Fibroblast of skin of right quadriceps (primary cell): ENCODE data around the gene MORN3.
"Not testable (repeated sequence)": the region's sequence is repeated elsewhere in the genome, so short reads cannot be mapped to it uniquely, and the experiment has no call there.

ENCODE experiments used
- DNase-seq: peaks from one replicate; pipeline ENCODE4 v3.0.0-alpha.2; 2013

The MORN3 gene

DNA sequence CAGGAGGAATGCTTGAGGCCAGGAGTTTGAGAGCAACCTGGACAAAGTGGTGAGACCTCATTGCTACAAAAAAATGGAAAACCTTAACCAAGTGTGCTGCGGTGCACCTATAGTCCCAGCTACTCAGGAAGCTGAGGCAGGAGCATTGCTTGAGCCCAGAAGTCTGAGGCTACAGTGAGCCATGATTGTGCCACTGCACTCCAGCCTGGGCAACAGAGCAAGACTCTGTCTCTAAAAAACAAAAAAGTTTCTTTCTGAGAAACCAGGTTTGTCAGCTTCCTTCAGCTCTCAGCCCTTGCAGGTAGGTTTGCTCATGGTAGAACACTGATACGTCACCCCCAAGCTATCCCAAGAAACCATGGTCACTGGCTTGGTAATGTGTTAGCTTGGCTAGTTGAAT lies 20.0 kb upstream of the MORN3 start:
- DNase-seq: no peak

DNA sequence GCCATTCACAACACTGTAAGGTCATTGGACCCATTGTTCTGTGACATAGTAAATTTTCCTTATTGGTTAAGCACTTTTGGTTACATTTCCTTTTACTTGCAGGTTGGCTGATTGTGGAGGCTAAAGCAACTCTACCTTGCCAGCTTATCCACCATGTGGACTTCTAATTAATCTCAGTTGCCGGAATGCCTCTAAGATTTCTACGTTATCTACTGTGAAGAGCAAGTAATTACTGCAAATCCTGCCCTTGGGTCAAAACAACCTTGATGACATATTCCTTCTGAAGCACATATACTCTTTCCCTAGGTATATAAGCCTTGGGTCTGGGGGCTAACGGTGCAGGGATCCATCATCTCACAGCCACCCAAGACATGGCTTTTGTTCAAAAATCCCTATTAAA lies 19.5 kb upstream of the MORN3 start:
- no peak for DNase-seq

DNA sequence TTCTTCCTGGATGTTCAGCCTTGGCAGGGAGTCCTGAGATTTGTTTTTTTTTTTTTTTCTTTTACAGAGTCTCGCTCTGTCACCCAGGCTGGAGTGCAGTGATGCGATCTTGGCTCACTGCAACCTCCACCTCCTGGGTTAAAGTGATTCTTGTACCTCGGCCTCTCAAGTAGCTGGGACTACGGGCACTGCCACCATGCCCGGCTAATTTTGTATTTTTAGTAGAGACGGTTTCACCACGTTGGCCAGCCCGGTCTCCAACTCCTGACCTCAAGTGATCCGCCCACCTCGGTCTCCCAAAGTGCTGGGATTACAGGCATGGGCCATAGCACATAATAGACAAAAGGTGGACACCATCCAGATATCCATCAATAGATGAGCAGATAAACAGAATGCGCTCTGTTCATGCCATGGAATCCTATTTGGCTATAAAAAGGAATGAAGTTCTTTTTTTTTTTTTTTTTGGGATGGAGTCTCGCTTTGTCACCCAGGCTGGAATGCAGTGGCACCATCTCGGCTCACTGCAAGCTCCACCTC lies 10.3 kb upstream of the MORN3 start:
- not testable (repeated sequence) for DNase-seq

DNA sequence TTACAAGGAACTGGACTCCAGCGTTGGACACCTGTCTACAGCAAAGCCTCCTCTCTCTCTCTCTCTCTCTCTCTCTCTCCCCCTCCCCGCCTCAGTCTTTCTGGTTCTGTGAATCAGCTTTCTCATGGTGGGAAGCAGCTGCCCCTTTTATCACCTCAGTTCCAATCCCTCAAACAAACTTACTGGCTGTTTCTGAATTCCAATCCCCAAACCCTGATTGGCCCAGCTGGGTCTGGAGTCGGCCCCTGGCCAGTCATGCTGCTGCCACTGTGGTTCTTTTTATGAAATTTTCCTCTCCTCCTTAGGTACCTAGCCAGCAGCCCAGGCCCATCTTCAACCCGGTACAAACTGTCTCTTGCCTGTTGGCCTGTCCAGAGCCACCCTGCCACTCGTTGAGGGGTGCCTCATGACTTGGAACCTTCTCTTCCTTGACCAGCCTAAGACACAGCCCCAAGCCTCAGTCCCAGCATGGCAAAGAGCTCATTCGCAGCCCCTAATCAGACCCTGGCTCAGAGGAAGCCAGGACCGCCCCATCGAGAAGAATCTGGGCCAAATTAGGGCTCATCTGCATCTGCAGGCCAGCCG lies 9.4 kb upstream of the MORN3 start:
- no peak for DNase-seq

DNA sequence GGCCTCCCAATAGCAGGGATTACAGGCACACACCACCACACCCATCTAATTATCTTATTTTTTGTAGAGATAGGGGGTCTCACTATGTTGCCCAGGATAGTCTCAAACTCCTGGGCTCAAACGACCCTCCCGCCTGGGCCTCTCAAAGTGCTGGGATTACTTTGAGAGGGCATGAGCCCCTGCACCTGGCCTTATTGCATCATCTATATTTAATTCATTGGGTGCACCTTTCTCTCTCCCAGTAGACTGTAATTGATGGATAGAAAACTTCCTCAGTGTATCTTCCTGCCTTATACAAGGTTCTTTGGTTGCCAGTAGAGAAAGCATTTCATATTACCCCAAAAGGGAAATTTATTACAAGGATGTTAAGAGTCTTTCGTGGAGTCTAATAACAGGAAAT lies 8.9 kb upstream of the MORN3 start:
- DNase-seq: no peak

DNA sequence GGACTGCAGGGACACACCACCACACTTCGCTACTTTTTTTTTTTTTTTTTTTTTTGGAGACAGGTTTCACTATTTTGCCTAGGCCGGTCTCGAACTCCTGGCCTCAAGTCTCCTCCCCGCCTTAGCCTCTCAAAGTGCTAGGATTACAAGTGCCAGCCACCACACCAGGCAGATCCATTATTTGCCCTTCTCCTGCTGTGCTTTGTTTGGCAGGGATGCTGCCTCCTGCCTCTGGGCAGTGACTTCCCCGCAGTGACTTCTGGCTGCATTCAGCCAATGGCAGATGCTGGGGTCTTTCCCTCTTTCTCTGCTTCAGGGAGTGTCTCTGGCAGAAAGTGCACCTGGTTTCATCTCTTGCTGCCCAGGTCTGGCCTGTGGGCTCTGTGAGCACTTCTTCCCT lies 6.7 kb upstream of the MORN3 start:
- DNase-seq: no peak

DNA sequence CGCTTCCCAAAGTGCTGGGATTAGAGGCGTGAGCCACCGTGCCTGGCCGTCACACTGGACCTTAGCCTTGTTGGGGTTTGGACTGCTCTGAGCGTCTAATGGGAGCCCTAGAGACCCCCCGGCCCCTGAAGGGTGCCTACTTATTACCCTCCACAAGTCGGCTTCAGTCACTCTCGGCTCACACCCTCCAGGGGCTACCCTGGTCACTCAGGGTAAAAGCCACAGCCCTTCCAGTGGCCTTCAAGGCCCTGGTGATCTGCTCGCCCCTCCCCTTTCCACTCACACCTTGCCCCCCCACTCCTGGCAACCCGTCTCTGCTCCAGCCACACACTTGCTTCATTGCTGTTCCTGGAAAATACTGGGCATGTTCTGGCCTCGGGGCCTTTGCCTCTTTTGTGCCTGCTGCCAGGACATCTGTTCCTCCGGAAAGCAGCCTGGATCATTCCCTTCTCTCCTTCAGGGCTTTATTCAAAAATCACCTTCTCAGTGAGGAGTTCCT lies 3.6 kb upstream of the MORN3 start:
- no peak for DNase-seq

DNA sequence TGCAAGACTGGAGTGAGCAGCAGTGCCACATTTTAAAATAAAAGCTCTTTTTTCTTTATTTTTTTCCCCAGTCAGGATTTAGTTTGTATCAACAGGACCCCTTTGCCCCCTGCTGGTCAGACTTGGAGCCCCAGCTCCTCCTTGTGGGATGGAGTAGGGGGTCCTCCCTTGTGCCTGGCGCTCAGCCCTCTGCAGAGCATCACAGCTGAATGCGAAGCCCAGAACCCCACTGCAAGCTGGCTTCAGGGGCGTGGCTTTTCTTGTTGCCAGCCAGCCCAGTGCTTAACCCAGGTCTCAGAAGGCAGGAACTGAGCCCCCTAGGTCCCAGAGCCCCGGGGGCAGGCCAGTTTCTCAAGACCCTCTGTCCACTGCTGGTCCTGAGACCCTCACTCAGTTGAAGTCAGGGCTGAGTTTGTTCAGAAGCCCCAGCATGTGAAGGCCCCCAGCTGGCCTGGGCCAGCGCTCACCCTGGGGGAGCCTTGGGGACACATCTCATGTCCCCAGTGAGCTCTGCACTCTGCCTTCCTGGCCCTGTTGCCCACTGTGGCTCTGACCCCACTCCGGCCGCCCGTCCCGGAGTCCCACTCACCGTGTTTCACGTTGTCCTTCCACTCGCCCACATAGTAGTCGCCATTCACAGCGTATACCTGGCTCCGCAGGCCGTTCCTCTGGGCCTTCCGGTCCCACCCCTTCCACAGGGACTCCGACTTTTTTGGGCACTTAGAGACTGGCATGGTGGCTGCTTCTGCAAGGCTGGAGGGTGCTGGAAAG lies 519 bp downstream of the MORN3 start:
- DNase-seq: peak; percentile 34

DNA sequence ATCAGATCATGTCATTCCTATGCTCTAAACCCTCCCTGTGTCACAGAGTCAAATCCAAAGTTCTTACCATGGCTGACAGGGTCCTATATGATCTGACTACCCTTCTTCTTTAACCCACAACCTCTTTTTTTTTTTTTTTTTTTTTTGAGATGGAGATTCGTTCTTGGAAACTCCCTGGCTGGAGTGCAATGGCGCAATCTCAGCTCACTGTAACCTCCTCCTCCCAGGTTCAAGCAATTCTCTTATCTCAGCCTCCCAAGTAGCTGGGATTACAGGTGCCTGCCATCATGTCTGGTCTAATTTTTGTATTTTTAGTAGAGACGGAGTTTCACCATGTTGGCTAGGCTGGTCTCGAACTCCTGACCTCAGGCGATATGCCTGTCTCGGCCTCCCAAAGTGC lies 2.6 kb downstream of the MORN3 start:
- DNase-seq: not testable (repeated sequence)

DNA sequence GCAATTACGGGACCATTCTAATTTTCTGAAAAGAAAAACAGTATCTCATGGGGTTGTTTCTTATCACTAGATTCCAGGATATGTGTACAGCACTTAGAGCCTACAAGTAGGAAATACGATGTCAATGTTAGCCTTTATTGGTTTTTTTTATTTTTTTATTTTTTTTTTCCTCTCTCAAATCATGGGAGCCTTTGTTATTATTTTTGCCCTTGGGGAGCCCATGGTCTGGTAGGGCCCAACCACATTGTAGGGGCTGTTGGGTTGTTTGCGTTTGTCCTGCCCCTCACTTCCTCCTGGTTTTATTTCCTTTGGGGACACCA lies 5.9 kb downstream of the MORN3 start:
- DNase-seq: no peak

DNA sequence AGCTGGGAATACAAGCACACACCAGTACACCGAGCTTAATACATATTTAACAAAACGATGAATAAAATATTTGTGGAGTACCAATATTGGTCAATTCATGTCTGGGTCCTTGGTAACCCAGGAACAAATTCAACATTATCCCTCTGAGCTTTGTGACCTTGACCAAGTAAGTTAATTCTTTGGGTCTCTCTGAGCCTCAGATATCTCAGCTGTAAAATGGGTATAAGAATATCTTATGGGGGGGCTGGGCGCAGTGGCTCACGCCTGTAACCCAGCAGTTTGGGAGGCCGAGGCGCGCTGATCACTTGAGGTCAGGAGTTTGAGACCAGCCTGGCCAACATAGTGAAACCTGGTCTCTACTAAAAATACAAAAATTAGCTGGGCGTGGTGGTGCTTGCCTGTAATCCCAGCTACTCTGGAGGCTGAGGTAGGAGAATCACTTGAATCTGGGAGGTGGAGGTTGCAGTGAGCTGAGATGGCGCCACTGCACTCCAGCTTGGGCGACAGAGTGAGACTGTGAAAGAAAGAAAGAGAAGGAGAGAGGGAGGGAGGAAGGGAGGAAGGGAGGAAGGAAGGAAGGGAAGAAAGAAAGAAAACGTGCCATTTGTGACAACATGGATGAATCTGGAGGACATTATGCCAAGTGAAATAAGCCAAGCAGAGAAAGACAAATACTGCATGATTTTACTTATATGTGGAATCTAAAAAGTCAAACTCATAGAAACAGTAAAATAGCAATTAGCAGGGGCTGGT lies 7.9 kb downstream of the MORN3 start:
- DNase-seq: not testable (repeated sequence)

DNA sequence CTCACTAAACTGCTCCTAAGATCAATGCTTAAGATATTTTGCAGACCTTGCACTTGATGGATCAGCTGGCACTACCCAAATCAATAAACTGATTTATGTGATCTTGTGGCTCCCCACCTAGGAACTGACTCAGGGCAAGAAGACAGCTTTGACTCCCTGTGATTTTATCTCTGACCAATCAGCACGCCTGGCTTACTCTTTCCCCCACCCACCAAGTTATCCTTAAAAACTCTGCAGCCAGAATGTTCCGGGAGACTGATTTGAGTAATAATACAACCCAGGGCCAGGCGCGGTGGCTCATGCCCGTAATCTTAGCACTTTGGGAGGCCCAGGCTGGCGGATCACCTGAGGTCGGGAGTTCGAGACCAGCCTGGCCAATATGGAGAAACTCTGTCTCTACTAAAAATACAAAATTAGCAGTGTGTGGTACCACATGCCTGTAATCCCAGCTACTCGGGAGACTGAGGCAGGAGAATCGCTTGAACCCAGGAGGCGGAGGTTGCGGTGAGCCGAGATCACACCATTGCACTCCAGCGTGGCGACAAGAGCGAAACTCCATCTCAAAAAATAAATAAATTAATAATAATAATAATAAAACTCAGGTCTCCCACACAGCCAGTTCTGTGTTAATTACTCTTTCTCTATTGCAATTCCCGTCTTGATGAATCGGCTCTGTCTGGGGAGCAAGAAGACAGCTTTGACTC lies 12.0 kb downstream of the MORN3 start:
- peak; percentile 11 for DNase-seq

DNA sequence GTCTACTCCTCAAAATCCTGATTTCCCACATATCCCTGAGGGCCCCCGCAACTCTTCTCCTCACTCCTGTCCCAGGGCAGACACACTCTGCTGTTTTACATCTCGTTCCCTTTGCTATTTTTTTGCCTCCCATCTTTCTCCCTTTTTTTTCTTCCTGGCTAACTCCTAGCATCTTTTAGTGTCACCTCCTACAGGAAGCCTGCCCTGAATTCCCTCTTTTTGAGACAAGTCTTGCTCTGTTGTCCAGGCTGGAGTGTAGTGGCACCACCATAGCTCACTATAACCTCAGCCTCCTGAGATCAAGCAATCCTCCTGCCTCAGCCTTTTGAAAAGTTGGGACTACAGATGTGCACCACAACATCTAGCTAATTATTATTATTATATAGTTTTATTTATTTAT lies 13.3 kb downstream of the MORN3 start:
- no peak for DNase-seq

DNA sequence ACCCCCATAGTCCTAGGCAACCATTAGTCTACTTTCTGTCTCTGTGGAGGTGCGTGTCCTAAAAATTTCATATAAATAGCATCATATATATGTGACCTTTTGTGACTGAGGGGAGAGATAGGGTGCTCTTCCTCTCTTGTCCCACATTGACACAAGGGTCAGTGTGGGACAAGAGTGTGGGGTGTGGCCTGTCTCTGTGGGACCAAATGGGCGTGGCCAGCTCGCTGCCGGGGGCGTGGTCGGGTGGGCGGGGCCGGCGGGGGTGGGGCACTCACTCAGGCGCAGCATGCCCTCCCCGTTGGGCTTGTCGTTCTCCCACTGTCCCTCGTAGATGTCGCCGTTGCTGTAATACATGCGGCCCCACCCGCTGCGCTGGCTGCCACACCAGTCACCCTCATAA lies 15.5 kb downstream of the MORN3 start:
- no peak for DNase-seq

DNA sequence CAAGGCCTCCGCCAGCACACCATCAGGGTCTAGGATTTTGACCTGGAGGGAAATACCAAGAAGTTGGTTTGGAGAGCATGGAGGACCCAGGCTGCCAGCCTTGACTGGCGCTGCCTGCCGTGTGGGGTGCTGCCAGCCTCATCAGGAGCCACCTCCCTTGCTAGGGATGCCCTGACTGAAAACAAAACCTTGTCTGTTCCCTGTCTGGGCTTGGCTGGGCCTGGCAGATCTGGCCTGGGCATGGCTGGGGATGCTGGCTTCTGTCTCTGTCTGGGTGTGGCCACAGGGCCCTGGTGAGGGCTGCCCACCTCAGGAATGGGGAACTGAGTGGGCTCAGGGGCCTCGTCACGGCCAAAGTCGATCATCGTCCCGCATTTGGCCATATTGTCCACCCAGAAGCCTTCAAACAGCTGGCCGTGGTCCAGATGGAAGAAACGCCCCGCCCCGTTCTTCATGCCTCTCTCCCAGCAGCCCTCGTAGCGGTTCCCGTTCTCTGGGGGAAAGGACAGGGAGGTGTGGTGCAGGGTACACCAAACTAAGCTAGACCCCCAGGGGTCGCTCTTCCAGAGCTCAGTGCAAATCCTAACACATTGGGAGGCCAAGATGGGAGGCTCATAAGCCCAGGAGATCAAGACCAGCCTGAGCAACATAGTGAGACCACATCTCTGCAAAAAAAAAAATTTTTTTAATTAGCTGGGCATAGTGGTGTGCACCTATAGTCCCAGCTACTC lies 16.5 kb downstream of the MORN3 start:
- DNase-seq: no peak

DNA sequence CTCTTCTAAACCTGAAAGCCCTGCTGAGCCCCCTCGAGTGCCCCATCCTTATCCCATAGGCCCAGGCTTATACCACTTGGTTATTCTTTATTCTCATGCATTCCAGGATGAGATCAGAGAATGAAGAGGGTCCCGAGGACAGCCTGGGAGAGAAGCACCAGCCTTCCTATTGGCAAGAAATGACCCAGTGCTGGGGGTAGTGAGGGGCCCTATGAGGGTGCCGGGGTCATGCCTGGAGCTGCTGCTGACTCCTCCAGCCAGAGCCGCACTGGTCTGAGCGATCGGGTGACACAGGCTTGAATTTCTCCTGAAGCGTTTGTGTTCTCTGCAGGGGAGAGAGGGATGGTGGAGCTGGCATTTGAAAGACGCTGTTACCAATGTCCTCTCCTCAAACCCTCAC lies 18.1 kb downstream of the MORN3 start:
- no peak for DNase-seq

DNA sequence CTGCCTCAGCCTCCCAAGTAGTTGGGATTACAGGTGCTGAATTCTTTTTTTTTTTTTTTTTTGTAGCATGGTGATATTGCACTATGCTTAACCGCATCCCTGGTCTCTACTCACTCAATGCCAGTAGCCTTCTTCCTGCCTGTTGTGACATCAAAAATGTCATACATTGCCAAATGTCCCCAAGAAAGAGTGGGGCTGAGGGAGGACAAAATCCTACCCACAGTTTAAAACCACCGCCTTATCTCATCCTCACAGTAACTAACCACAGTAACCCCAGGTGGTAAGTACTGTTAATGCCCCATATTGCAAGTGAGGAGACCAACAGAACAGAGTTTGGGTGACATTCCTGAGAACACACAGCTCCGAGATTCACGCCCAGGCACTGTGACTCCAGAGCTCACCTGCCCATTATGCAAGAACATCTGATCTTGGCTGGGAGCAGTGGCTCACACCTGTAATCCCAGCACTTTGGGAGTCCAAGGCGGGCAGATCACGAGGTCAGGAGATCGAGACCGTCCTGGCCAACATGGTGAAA lies 19.6 kb downstream of the MORN3 start:
- DNase-seq: no peak

DNA sequence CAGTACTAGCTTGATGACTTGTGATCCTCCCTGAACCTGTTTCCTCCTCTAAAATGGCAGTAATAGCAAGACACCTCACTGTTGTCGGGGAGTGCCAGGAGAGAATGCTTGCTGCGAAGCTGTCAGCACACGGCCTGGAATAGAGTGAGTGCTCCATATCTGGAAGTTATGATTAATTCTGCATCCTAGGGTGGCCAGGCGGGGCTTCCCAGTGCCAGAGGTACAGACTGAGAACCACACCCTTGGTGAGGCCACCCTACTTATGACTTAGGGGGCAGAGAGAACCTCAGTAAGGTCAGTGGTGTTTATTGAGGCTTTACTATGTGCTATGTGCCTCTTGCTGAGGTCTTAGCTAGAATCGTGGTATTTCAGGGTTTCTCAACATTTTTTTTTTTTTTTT lies 20.1 kb downstream of the MORN3 start:
- no peak for DNase-seq

DNA sequence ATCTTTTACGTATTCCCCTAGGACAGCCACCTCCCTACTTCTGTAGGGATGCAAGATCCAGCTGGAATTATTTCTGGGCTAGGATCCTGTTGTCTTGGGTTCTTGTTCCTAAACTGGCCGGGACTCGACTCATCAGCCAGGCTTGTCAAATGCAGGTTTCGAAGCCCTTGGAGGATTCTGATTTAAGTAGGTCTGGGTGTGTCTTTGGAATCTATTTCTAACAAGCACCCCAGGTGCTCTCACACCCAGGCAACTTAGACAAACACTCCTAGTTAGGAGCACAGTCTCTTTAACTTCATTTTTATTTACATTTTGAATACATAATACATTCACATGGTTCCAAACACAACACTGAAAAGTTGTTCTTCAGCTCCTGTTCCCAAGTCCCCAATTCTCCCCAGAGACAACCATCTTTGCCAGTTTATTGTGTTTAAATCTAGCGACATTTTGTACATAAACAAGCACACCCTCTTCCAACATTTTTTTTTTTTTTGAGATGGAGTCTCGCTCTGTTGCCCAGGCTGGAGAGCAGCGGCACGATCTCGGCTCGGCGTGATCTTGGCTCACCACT lies 20.9 kb downstream of the MORN3 start:
- no peak for DNase-seq

DNA sequence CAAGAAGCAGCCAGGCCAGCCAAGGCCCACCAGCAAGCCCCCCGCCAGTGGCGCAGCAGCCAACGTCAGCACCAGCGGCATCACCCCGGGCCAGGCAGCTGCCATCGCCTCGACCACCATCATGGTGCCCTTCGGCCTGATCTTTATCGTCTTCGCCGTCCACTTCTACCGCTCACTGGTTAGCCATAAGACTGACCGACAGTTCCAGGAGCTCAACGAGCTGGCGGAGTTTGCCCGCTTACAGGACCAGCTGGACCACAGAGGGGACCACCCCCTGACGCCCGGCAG lies 28.2 kb downstream of the MORN3 start:
- DNase-seq: no peak

DNA sequence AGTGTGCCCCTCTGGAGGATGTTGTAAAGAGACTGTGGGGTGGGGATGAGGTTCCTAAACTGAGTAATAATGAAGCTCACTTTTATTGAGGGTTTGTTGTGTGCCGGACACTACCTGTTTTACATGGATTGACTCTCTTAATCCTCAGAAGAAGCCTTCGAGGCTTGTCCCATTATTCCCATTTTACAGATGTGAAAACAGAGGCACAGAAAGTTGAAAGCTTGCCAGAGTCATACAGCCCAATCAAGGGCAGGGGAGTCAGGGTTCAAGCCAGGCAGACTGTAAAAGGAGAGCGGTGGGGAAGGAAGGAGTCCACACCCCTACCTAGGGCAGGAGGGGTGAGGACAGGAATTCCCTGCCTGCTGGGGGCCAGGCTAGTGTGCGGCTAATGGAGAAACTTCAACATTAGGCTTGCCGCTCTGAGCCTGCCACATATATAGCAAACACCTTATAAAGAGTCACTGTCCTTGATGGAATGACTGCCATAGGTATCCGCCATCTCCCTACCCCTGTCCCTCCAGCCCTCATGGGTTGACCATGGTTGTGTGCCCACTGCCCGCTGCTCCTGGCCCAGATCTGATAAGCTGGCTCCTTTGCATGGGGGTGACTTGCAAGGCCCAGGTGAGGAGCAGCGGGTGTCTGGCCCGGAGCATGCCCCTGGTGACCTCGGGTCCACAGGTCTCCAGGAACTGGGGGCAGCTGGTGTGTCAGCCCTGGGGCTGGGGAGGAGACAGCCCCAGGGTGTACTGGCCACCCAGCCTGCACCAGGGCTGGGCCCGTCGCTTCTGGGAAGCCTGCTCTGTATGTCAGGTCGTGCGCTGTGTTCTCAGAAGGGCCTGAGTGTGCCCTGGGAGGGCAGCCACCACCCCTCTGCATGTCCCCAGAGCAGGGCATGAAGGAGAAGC lies 30.9 kb downstream of the MORN3 start:
- DNase-seq: no peak
